K562 (cell line): ENCODE results near the gene AMOTL1.
A peak's percentile ranks its signal among the peaks of the same experiment; 100 is the strongest.

ENCODE experiments used
- EZH2 ChIP-seq: IDR thresholded peaks from 2 replicates; pipeline ENCODE4 v1.6.1; 2012; ENCODE audit warnings: low read depth, mild to moderate bottlenecking, inconsistent platforms, low read length, borderline replicate concordance
- NFATC3 ChIP-seq: fragments of 450-650 bp; IDR thresholded peaks from 2 replicates; pipeline ENCODE4 v1.6.1; 2017; ENCODE audit warnings: mild to moderate bottlenecking
- NFYB ChIP-seq: IDR thresholded peaks from 2 replicates; pipeline ENCODE4 v1.6.1; 2011; ENCODE audit warnings: mild to moderate bottlenecking, moderate library complexity; ENCODE audit not compliant: insufficient read length; ENCODE audit errors: extremely low read depth
- RBM34 ChIP-seq: fragments of 200-400 bp; formaldehyde crosslinking; IDR thresholded peaks from 2 replicates; pipeline ENCODE4 v1.6.1; 2018; ENCODE audit warnings: low read length, borderline replicate concordance; ENCODE audit not compliant: insufficient read depth
- SIN3B ChIP-seq: fragments of 450-650 bp; IDR thresholded peaks from 2 replicates; pipeline ENCODE4 v1.6.1; 2017; ENCODE audit warnings: low read depth, mild to moderate bottlenecking, moderate library complexity
- SMAD2 ChIP-seq: fragments of 150-350 bp; IDR thresholded peaks from 2 replicates; pipeline ENCODE4 v1.6.1; 2014; ENCODE audit warnings: low read depth, mild to moderate bottlenecking, low read length
- ZNF224 ChIP-seq: sonication (generic); formaldehyde crosslinking; IDR thresholded peaks from 2 replicates; pipeline ENCODE4 v1.8.0; 2022; ENCODE audit warnings: mild to moderate bottlenecking, missing genetic modification reagents
- ZNF696 ChIP-seq: fragments of 250-450 bp; sonication (Bioruptor Pico); conservative IDR thresholded peaks from 2 replicates; pipeline ENCODE4 v1.4.0; 2020; ENCODE audit warnings: mild to moderate bottlenecking, moderate library complexity
- TF ChIP-seq, protein P1 (sequence below), 3 experiments: IDR thresholded peaks in 2 of 3; conservative IDR thresholded peaks in 1 of 3; 2 replicates each; pipeline ENCODE4 v1.5.1; 2011 to 2012; ENCODE audit warnings: low read length in 3 of 3, mild to moderate bottlenecking in 3 of 3, control low read depth in 2 of 3, improper control_type of control experiment in 1 of 3, inconsistent platforms in 1 of 3, low read depth in 1 of 3, mixed read lengths in 1 of 3, moderate library complexity in 1 of 3; ENCODE audit not compliant: insufficient read depth in 2 of 3
- TF ChIP-seq, protein P2 (sequence below): fragments of 450-650 bp; IDR thresholded peaks from 2 replicates; pipeline ENCODE4 v1.6.1; 2016; ENCODE audit warnings: mild to moderate bottlenecking, moderate library complexity
- TF ChIP-seq, protein P3 (sequence below): sonication (generic); formaldehyde crosslinking; IDR thresholded peaks from 2 replicates; pipeline ENCODE4 v1.8.1; 2023; ENCODE audit warnings: mild to moderate bottlenecking, missing genetic modification reagents, moderate library complexity

DNA sequence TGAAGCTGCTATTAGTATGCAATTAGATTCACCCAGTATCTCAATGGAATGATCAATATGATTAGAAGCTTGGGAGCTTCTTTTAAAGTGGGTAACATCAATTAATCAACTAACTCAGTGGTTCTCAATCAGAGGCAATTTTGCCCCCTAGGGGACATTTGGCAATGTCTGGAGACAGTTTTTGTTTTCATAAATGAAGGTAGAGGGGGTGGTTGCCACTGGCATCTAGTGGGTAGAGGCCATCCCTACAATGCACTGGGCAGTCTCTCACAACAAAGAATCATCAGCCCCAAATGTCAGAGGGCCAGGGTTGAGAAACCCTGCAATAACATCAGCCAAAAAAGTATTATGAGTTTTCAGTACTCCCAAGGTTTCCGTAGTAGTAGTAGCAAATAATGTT lies 5.9 kb upstream of the AMOTL1 start:
- TF ChIP-seq, protein P1, sequence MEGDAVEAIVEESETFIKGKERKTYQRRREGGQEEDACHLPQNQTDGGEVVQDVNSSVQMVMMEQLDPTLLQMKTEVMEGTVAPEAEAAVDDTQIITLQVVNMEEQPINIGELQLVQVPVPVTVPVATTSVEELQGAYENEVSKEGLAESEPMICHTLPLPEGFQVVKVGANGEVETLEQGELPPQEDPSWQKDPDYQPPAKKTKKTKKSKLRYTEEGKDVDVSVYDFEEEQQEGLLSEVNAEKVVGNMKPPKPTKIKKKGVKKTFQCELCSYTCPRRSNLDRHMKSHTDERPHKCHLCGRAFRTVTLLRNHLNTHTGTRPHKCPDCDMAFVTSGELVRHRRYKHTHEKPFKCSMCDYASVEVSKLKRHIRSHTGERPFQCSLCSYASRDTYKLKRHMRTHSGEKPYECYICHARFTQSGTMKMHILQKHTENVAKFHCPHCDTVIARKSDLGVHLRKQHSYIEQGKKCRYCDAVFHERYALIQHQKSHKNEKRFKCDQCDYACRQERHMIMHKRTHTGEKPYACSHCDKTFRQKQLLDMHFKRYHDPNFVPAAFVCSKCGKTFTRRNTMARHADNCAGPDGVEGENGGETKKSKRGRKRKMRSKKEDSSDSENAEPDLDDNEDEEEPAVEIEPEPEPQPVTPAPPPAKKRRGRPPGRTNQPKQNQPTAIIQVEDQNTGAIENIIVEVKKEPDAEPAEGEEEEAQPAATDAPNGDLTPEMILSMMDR (IDR thresholded peaks at IDR 0.05 in 2 of 3, conservative IDR thresholded peaks at IDR 0.05 in 1 of 3; ENCODE audit: insufficient read depth in 2 of 3, low read depth in 1 of 3, low read length in 3 of 3) = peak; percentile 40 to 69 (median 66); a peak in 5 of 6 replicates
- TF ChIP-seq, protein P2, sequence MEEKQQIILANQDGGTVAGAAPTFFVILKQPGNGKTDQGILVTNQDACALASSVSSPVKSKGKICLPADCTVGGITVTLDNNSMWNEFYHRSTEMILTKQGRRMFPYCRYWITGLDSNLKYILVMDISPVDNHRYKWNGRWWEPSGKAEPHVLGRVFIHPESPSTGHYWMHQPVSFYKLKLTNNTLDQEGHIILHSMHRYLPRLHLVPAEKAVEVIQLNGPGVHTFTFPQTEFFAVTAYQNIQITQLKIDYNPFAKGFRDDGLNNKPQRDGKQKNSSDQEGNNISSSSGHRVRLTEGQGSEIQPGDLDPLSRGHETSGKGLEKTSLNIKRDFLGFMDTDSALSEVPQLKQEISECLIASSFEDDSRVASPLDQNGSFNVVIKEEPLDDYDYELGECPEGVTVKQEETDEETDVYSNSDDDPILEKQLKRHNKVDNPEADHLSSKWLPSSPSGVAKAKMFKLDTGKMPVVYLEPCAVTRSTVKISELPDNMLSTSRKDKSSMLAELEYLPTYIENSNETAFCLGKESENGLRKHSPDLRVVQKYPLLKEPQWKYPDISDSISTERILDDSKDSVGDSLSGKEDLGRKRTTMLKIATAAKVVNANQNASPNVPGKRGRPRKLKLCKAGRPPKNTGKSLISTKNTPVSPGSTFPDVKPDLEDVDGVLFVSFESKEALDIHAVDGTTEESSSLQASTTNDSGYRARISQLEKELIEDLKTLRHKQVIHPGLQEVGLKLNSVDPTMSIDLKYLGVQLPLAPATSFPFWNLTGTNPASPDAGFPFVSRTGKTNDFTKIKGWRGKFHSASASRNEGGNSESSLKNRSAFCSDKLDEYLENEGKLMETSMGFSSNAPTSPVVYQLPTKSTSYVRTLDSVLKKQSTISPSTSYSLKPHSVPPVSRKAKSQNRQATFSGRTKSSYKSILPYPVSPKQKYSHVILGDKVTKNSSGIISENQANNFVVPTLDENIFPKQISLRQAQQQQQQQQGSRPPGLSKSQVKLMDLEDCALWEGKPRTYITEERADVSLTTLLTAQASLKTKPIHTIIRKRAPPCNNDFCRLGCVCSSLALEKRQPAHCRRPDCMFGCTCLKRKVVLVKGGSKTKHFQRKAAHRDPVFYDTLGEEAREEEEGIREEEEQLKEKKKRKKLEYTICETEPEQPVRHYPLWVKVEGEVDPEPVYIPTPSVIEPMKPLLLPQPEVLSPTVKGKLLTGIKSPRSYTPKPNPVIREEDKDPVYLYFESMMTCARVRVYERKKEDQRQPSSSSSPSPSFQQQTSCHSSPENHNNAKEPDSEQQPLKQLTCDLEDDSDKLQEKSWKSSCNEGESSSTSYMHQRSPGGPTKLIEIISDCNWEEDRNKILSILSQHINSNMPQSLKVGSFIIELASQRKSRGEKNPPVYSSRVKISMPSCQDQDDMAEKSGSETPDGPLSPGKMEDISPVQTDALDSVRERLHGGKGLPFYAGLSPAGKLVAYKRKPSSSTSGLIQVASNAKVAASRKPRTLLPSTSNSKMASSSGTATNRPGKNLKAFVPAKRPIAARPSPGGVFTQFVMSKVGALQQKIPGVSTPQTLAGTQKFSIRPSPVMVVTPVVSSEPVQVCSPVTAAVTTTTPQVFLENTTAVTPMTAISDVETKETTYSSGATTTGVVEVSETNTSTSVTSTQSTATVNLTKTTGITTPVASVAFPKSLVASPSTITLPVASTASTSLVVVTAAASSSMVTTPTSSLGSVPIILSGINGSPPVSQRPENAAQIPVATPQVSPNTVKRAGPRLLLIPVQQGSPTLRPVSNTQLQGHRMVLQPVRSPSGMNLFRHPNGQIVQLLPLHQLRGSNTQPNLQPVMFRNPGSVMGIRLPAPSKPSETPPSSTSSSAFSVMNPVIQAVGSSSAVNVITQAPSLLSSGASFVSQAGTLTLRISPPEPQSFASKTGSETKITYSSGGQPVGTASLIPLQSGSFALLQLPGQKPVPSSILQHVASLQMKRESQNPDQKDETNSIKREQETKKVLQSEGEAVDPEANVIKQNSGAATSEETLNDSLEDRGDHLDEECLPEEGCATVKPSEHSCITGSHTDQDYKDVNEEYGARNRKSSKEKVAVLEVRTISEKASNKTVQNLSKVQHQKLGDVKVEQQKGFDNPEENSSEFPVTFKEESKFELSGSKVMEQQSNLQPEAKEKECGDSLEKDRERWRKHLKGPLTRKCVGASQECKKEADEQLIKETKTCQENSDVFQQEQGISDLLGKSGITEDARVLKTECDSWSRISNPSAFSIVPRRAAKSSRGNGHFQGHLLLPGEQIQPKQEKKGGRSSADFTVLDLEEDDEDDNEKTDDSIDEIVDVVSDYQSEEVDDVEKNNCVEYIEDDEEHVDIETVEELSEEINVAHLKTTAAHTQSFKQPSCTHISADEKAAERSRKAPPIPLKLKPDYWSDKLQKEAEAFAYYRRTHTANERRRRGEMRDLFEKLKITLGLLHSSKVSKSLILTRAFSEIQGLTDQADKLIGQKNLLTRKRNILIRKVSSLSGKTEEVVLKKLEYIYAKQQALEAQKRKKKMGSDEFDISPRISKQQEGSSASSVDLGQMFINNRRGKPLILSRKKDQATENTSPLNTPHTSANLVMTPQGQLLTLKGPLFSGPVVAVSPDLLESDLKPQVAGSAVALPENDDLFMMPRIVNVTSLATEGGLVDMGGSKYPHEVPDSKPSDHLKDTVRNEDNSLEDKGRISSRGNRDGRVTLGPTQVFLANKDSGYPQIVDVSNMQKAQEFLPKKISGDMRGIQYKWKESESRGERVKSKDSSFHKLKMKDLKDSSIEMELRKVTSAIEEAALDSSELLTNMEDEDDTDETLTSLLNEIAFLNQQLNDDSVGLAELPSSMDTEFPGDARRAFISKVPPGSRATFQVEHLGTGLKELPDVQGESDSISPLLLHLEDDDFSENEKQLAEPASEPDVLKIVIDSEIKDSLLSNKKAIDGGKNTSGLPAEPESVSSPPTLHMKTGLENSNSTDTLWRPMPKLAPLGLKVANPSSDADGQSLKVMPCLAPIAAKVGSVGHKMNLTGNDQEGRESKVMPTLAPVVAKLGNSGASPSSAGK = no peak
- TF ChIP-seq EZH2 (no peak), SIN3B (no peak), NFYB (no peak), RBM34 (no peak), ZNF696 (CRISPR knock-in tag) (no peak), SMAD2 (no peak), NFATC3 (no peak), ZNF224 (no peak)
- TF ChIP-seq, protein P3, sequence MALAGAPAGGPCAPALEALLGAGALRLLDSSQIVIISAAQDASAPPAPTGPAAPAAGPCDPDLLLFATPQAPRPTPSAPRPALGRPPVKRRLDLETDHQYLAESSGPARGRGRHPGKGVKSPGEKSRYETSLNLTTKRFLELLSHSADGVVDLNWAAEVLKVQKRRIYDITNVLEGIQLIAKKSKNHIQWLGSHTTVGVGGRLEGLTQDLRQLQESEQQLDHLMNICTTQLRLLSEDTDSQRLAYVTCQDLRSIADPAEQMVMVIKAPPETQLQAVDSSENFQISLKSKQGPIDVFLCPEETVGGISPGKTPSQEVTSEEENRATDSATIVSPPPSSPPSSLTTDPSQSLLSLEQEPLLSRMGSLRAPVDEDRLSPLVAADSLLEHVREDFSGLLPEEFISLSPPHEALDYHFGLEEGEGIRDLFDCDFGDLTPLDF (CRISPR knock-in tag) = no peak
